ENCODE measurements around the gene GCN1. TPM values are rescaled to one million over a fixed set of nuclear protein-coding genes. Genes with fewer than 3 reads are reported as not detected.

GCN1 gene
- total RNA-seq, 1 donor from 2014 or later, result 173 TPM

GRCh38 chr12:120093336-120093591 is 101.3 kb downstream of the GCN1 start:
- Mint-ChIP-seq H3K4me1 (ENCODE audit: low read depth) (no peaks in the 10 kb centered on the region), H3K27ac (no peak overlapping the region), H3K9me3 (no peaks in the 10 kb centered on the region), H3K4me3 (no peak overlapping the region), H3K36me3 (ENCODE audit: low read depth) (peaks cover 27% of the 10 kb centered on the region), H3K27me3 (ENCODE audit: insufficient read depth) (peaks cover 1% of the 10 kb centered on the region)
- no peak for DNase-seq (ENCODE audit: low spot score)
- intact Hi-C loops (cut with micrococcal nuclease), result no loop called here

GRCh38 chr12:120092551-120093335 is 101.8 kb downstream of the GCN1 start:
- no peak overlapping the region for H3K27ac Mint-ChIP-seq
- H3K36me3 Mint-ChIP-seq (ENCODE audit: low read depth), result peaks cover 24% of the 10 kb centered on the region
- peaks cover 1% of the 10 kb centered on the region for H3K27me3 Mint-ChIP-seq (ENCODE audit: insufficient read depth)
- no peaks in the 10 kb centered on the region for H3K9me3 Mint-ChIP-seq
- peaks cover under 1% of the 10 kb centered on the region for H3K4me1 Mint-ChIP-seq (ENCODE audit: low read depth)
- DNase-seq (ENCODE audit: low spot score), result no peak
- intact Hi-C loops (cut with micrococcal nuclease), result no loop called here
- H3K4me3 Mint-ChIP-seq, result no peak overlapping the region

GRCh38 chr12:120091371-120092090 is 103.0 kb downstream of the GCN1 start:
- H3K4me1 Mint-ChIP-seq (ENCODE audit: low read depth), result peaks cover 12% of the 10 kb centered on the region
- no peaks in the 10 kb centered on the region for H3K9me3 Mint-ChIP-seq
- no peak overlapping the region for H3K4me3 Mint-ChIP-seq
- peaks cover 1% of the 10 kb centered on the region for H3K27me3 Mint-ChIP-seq (ENCODE audit: insufficient read depth)
- no peak overlapping the region for H3K27ac Mint-ChIP-seq
- DNase-seq (ENCODE audit: low spot score), result no peak
- H3K36me3 Mint-ChIP-seq (ENCODE audit: low read depth), result peaks cover 29% of the 10 kb centered on the region
- intact Hi-C loops (cut with micrococcal nuclease), result no loop called here

DNA sequence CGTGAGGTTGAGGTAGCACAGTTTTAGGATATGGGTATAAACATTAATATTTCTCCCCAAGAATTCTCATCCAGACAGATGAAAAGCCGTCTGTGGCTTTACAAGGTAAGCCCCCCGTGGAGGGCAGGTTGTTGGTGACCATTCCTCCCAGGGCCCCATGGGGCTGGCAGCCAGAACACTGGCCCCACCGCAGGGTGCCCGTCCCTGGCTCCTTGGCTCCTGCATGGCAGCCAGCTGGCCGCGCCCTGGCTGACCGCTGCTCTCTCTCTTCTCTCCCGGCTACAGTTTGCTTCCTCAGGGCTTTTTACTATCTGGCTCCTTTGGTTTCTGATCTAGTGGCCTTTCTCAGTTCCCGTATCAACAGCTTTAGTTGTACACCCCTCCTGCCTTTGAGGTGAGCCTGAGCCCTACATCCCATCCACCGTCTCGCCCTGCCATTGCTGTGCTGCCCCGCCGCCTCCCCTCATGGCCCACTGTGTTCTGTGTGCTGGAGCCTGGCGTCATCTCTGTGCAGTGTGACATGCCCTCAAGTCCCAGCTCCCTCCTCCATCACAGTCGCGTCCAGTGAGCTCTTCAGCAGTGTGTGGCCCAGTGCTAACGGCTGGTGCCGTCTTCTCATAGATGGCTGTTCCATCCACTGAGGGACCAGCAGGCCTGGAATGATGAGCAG is 103.8 kb downstream of the GCN1 start:
- Mint-ChIP-seq H3K4me1 (ENCODE audit: low read depth) (peaks cover 19% of the 10 kb centered on the region), H3K27ac (no peak overlapping the region), H3K4me3 (no peak overlapping the region), H3K27me3 (ENCODE audit: insufficient read depth) (peaks cover 1% of the 10 kb centered on the region), H3K9me3 (no peaks in the 10 kb centered on the region), H3K36me3 (ENCODE audit: low read depth) (peaks cover 31% of the 10 kb centered on the region)
- intact Hi-C loops (cut with micrococcal nuclease), result no loop called here
- no peak for DNase-seq (ENCODE audit: low spot score)

DNA sequence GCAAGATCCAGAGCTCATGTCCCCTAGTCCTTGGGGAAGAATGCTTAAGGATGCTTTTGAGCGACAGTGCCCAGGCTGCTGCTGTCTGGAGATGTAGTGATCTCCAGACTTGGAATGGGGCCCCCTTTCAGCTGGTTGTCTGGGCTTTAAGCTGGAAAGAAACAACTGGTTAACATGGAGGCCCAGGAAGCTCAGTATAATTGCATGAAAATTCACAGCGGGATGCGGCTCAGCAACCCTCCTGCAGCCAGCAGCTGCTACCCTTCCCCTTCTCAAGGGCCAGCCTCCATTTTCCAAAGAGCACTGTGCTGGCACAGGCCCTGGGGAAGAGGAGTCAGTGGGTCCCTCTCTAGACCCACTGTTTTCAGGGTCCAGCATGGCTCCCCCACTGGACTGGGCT is 104.3 kb downstream of the GCN1 start:
- Mint-ChIP-seq H3K27ac (no peak overlapping the region), H3K9me3 (no peaks in the 10 kb centered on the region), H3K4me3 (no peak overlapping the region), H3K27me3 (ENCODE audit: insufficient read depth) (peaks cover 1% of the 10 kb centered on the region), H3K4me1 (ENCODE audit: low read depth) (peaks cover 25% of the 10 kb centered on the region), H3K36me3 (ENCODE audit: low read depth) (peaks cover 35% of the 10 kb centered on the region)
- intact Hi-C loops (cut with micrococcal nuclease), result no loop called here
- no peak for DNase-seq (ENCODE audit: low spot score)

GRCh38 chr12:120089796-120090195 is 104.7 kb downstream of the GCN1 start:
- intact Hi-C loops (cut with micrococcal nuclease), result no loop called here
- Mint-ChIP-seq H3K27me3 (ENCODE audit: insufficient read depth) (peaks cover 1% of the 10 kb centered on the region), H3K4me3 (no peak overlapping the region), H3K36me3 (ENCODE audit: low read depth) (peaks cover 39% of the 10 kb centered on the region), H3K9me3 (no peaks in the 10 kb centered on the region), H3K27ac (no peak overlapping the region), H3K4me1 (ENCODE audit: low read depth) (peaks cover 29% of the 10 kb centered on the region)
- no peak for DNase-seq (ENCODE audit: low spot score)

GRCh38 chr12:120089105-120089504 is 105.4 kb downstream of the GCN1 start:
- Mint-ChIP-seq H3K9me3 (no peaks in the 10 kb centered on the region), H3K27me3 (ENCODE audit: insufficient read depth) (peaks cover 1% of the 10 kb centered on the region), H3K27ac (no peak overlapping the region), H3K4me3 (no peak overlapping the region), H3K4me1 (ENCODE audit: low read depth) (peaks cover 32% of the 10 kb centered on the region), H3K36me3 (ENCODE audit: low read depth) (peaks cover 42% of the 10 kb centered on the region)
- intact Hi-C loops (cut with micrococcal nuclease), result no loop called here
- DNase-seq (ENCODE audit: low spot score), result no peak

DNA sequence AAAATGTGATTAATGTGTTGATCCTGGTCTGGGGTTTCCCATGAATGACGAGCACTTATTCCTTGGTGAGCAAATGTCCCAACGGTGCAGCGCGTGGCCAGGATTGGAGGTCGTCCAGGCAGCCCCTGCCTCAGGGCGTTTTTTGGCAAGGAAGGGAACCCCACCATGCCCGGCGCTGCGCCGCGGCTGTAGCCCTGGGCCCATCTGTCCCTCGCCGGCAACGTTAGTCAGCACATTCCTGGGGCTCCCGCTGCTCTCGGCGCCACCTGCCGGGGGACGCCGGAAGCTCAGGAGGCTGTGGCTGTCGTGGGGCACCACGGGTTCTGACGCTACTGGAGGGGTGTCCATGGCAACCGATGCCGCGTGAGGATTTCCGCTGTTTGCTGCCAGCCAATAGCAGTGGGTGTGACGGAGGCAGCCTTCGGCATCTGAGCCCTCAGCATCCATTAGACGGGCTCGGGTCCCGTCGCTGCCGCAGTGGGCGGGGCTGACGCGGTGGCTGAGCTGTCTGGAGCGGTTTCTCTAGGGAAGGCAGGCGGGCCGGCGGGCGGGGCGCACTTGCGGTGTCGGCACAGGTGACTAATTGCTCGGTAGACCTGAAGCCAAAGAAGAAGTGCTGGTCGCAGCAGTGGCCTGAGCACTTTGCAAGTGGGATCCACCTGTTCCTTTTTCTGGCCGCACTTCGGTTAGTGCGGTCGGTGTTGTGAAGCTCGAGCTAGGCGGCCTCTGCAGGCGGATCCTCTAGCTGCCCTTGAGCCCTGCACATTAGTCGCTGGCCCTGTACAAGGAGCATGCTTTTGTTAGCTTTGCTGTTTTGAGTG is 107.5 kb downstream of the GCN1 start:
- peak overlapping the region; percentile 81 for H3K4me3 Mint-ChIP-seq
- peaks cover 32% of the 10 kb centered on the region for H3K4me1 Mint-ChIP-seq (ENCODE audit: low read depth)
- DNase-seq (ENCODE audit: low spot score), result peak; percentile 99
- H3K36me3 Mint-ChIP-seq (ENCODE audit: low read depth), result peaks cover 49% of the 10 kb centered on the region
- peak overlapping the region; percentile 86 for H3K27ac Mint-ChIP-seq
- H3K27me3 Mint-ChIP-seq (ENCODE audit: insufficient read depth), result peaks cover 1% of the 10 kb centered on the region
- intact Hi-C loops (cut with micrococcal nuclease), result loop anchor here (1.0 to 2.0 kb wide), 7 partner anchors 32 to 210 kb away; partner anchors contain the start of gene CIT
- no peaks in the 10 kb centered on the region for H3K9me3 Mint-ChIP-seq

- intact Hi-C loops (cut with micrococcal nuclease), result loop anchor here (2.0 kb wide), 1 partner anchor 157 kb away; no protein-coding TSS in a partner anchor
- Mint-ChIP-seq H3K4me3 (peak overlapping the region; percentile 81), H3K27ac (peak overlapping the region; percentile 86), H3K36me3 (ENCODE audit: low read depth) (peaks cover 48% of the 10 kb centered on the region), H3K9me3 (no peaks in the 10 kb centered on the region), H3K27me3 (ENCODE audit: insufficient read depth) (peaks cover 1% of the 10 kb centered on the region), H3K4me1 (ENCODE audit: low read depth) (peaks cover 32% of the 10 kb centered on the region)
- DNase-seq (ENCODE audit: low spot score), result no peak
Measured at GRCh38 chr12:120085920-120086645, 108.4 kb downstream of the GCN1 start.

- Mint-ChIP-seq H3K27ac (no peak overlapping the region), H3K4me3 (no peak overlapping the region), H3K9me3 (no peaks in the 10 kb centered on the region), H3K36me3 (ENCODE audit: low read depth) (peaks cover 51% of the 10 kb centered on the region), H3K27me3 (ENCODE audit: insufficient read depth) (no peaks in the 10 kb centered on the region), H3K4me1 (ENCODE audit: low read depth) (peaks cover 36% of the 10 kb centered on the region)
- intact Hi-C loops (cut with micrococcal nuclease), result no loop called here
- no peak for DNase-seq (ENCODE audit: low spot score)
Measured at GRCh38 chr12:120081641-120082040, 112.9 kb downstream of the GCN1 start.

- Mint-ChIP-seq H3K27me3 (ENCODE audit: insufficient read depth) (no peaks in the 10 kb centered on the region), H3K4me3 (no peak overlapping the region), H3K27ac (peak overlapping the region; percentile 43), H3K36me3 (ENCODE audit: low read depth) (peaks cover 46% of the 10 kb centered on the region), H3K9me3 (no peaks in the 10 kb centered on the region), H3K4me1 (ENCODE audit: low read depth) (peaks cover 24% of the 10 kb centered on the region)
- intact Hi-C loops (cut with micrococcal nuclease), result no loop called here
- DNase-seq (ENCODE audit: low spot score), result no peak
Measured at GRCh38 chr12:120079411-120080400, 114.8 kb downstream of the GCN1 start.
